Memory B cell (primary cell): ENCODE results near the gene AFG3L2.
"Not testable (repeated sequence)": the region's sequence is repeated elsewhere in the genome, so short reads cannot be mapped to it uniquely, and the experiment has no call there.

Source experiments
- ATAC-seq: fragments of 150-1000 bp; cut with Tn5 transposase; 2 replicates; pipeline ENCODE4 v1.10.0; 2021; ENCODE audit warnings: low read depth, mild to moderate bottlenecking, moderate library complexity
- DNase-seq, 2 donors: peaks; one replicate each; pipeline ENCODE4 v3.0.0; 2022; ENCODE audit warnings: low spot score in 2 of 2
- H3K27ac Mint-ChIP-seq: one replicate; pipeline ENCODE4 v1.8.0; 2022; ENCODE audit warnings: mild to moderate bottlenecking, moderate library complexity, mixed read lengths
- H3K27me3 Mint-ChIP-seq: one replicate; pipeline ENCODE4 v1.8.0; 2022; ENCODE audit warnings: mixed read lengths
- H3K36me3 Mint-ChIP-seq: one replicate; pipeline ENCODE4 v1.8.0; 2022; ENCODE audit warnings: mild to moderate bottlenecking, mixed read lengths
- H3K4me1 Mint-ChIP-seq: one replicate; pipeline ENCODE4 v1.8.0; 2022; ENCODE audit warnings: mixed read lengths
- H3K4me3 Mint-ChIP-seq: one replicate; pipeline ENCODE4 v1.8.0; 2022; ENCODE audit warnings: mild to moderate bottlenecking, moderate library complexity, mixed read lengths
- H3K9me3 Mint-ChIP-seq: one replicate; pipeline ENCODE4 v1.8.0; 2022; ENCODE audit warnings: mixed read lengths

The AFG3L2 gene

GRCh38 chr18:12376754-12377555, at the start of gene AFG3L2:
Gene AFG3L2, minus strand, starts transcription at chr18:12377227. Its CDS starts 145 bp downstream, at chr18:12377082.
- no peaks in the 10 kb centered on the region for H3K9me3 Mint-ChIP-seq
- peaks cover 29% of the 10 kb centered on the region for H3K4me1 Mint-ChIP-seq
- DNase-seq = peak; percentile 100
- H3K27ac Mint-ChIP-seq = peak within 1 kb of the TSS; percentile 84
- ATAC-seq = peak; percentile 81
- peaks cover 4% of the 10 kb centered on the region for H3K36me3 Mint-ChIP-seq
- H3K4me3 Mint-ChIP-seq = peak within 1 kb of the TSS; percentile 87
- H3K27me3 Mint-ChIP-seq = no peaks in the 10 kb centered on the region

DNA sequence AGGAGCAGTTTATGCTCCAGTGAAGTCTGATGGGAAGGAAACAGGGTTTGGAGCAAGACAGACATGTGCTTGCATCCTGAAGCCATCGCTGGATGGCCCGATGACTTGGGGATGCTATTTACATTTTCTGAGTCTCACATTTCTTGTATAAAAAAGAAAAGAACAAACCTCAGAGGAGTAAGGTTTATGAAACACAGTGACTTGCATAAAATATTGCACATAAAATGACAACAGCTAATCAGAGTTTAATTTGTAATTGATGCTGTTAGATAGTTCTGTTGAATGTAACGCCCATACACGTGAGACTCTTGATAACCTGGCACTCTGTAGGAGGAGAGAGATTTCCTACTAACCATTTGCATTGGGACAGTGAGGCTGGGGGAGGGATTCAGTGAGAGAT, 47.2 kb upstream of the AFG3L2 start:
- DNase-seq = no peak

DNA sequence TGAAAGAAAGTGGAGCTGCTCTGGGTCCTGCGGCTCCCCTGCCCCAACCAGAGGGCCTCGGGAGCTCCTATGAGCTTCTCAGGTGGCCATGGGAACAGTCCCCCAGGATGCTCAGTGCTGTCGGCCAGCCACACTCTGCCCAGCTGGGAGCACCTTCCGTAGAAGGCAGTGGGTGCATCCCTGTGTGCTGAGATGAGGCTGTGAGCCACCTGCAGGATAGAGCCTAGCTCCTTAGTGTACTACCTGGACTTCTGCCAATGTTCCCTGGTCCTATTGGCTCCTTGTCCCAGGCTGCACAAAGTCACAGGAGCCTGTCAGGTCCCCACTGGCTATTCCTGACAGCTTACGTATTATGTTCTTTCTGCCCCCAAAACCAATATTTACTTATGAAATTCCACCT, 46.8 kb upstream of the AFG3L2 start:
- Mint-ChIP-seq H3K27me3 (peaks cover 4% of the 10 kb centered on the region), H3K27ac (no peak overlapping the region), H3K36me3 (no peaks in the 10 kb centered on the region), H3K9me3 (no peaks in the 10 kb centered on the region), H3K4me1 (peaks cover 7% of the 10 kb centered on the region), H3K4me3 (no peak overlapping the region)
- no peak for DNase-seq
- ATAC-seq = no peak

More for the DNA sequence above, 47.2 kb upstream of the AFG3L2 start:
- Mint-ChIP-seq H3K4me3 (no peak overlapping the region), H3K27me3 (peaks cover 4% of the 10 kb centered on the region), H3K36me3 (no peaks in the 10 kb centered on the region), H3K4me1 (peaks cover 7% of the 10 kb centered on the region), H3K27ac (no peak overlapping the region), H3K9me3 (no peaks in the 10 kb centered on the region)
- ATAC-seq = no peak

DNA sequence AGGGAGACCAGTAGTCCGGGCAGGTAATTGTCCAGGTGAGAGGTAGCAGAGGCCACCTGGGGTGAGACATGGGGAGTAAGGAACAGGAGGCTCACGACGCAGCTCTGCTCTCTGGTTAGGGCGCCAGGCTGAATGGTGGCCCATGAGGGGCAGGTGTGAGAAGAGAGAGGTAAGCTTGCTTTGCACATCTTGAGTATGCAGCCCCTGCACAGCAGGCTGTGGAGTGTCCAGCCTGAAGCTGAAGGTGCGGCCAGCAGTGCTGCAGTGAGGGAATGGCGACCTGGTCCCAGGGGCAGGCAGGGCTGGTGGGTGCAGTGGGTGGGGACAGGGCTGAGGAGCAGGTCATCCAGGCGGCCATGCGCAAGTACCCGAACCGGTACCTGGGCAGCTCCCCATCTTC, 46.4 kb upstream of the AFG3L2 start:
- Mint-ChIP-seq H3K36me3 (no peaks in the 10 kb centered on the region), H3K4me3 (no peak overlapping the region), H3K27ac (no peak overlapping the region), H3K9me3 (no peaks in the 10 kb centered on the region), H3K27me3 (peaks cover 4% of the 10 kb centered on the region), H3K4me1 (peaks cover 7% of the 10 kb centered on the region)
- ATAC-seq (no peak), DNase-seq (no peak)

DNA sequence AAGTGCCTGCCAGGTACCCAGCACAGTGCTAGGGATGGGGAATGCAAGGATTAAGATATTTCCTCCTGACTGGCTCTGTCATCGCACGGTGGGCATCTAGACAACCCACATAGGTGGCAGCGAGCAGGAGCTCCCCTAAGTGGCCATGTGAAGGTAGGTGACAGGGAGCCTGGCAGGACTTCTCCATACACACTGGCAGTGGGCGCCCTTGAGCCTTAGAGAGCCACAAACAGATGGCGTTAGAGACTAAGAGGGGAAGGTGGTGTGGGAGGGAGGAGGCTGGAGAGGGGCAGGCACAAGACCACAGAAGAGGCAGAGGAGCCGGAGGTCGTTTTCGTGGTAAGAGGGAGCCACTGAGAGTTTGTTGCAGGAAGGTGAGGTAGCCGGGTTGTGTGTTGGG, 45.9 kb upstream of the AFG3L2 start:
- no peaks in the 10 kb centered on the region for H3K36me3 Mint-ChIP-seq
- ATAC-seq (no peak), DNase-seq (no peak)
- no peak overlapping the region for H3K27ac Mint-ChIP-seq
- H3K9me3 Mint-ChIP-seq = no peaks in the 10 kb centered on the region
- H3K27me3 Mint-ChIP-seq = peaks cover 4% of the 10 kb centered on the region
- peaks cover 7% of the 10 kb centered on the region for H3K4me1 Mint-ChIP-seq
- no peak overlapping the region for H3K4me3 Mint-ChIP-seq

DNA sequence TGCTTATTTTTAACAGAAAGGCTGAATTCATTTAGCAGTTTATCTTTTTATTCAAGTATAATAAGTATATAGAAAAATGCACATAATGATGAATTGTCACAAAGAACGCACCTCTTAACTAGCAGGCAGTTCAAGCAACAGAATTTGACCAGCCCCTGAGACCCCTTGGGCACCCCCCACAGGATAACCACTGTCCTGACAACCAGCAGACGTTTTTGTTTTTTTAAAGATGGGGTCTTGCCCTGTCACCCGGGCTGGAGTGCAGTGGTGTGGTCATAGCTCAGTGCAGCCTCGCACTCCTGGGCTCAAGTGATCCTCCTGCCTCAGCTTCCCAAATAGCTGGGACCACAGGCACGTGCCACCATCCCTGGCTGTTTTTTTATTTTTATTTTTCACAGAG, 44.7 kb upstream of the AFG3L2 start:
- Mint-ChIP-seq H3K27ac (no peak overlapping the region), H3K36me3 (no peaks in the 10 kb centered on the region), H3K4me1 (peaks cover 7% of the 10 kb centered on the region), H3K9me3 (no peaks in the 10 kb centered on the region), H3K4me3 (no peak overlapping the region), H3K27me3 (peaks cover 4% of the 10 kb centered on the region)
- ATAC-seq (no peak), DNase-seq (no peak)

DNA sequence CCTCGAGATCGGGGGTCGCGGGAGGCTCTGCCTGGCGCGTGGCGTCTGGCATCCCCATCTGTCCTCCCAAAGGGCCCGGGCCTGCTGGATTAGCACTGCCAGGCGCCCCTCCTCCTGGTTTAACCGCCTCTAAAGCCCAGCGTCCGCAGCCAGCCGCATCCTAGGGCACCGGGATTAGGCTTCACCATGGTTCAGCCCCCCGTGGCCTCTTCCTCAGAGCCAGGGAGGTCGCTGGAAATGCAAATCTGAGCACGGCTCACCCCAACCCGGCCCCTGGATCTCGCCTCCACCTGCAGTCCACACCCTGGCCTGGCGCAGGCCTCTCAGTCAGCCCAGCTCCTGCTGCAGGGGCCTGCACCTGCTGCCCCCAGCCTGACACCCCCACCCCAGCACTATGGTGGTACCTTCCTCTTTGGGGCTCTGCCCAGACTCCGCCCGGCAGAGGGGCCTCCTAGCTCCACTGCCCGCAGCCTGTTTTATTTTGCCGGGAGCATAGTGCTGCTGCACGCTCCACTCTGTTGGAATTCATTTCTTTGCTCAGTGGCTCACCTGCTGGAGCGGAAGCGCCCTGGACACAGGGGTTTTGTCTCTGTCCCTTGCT, 43.9 kb upstream of the AFG3L2 start:
- Mint-ChIP-seq H3K27me3 (peaks cover 4% of the 10 kb centered on the region), H3K9me3 (no peaks in the 10 kb centered on the region), H3K27ac (no peak overlapping the region), H3K4me3 (peak overlapping the region; percentile 73), H3K36me3 (no peaks in the 10 kb centered on the region), H3K4me1 (peaks cover 7% of the 10 kb centered on the region)
- DNase-seq (no peak), ATAC-seq (no peak)

- ATAC-seq (no peak), DNase-seq (no peak)
- H3K27me3 Mint-ChIP-seq = peaks cover 4% of the 10 kb centered on the region
- H3K36me3 Mint-ChIP-seq = no peaks in the 10 kb centered on the region
- no peak overlapping the region for H3K27ac Mint-ChIP-seq
- H3K4me1 Mint-ChIP-seq = peaks cover 7% of the 10 kb centered on the region
- H3K4me3 Mint-ChIP-seq = no peak overlapping the region
- no peaks in the 10 kb centered on the region for H3K9me3 Mint-ChIP-seq
Measured at GRCh38 chr18:12417687-12418086, 40.7 kb upstream of the AFG3L2 start.

- peaks cover 6% of the 10 kb centered on the region for H3K4me1 Mint-ChIP-seq
- H3K27ac Mint-ChIP-seq = no peak overlapping the region
- no peaks in the 10 kb centered on the region for H3K9me3 Mint-ChIP-seq
- H3K27me3 Mint-ChIP-seq = peaks cover 2% of the 10 kb centered on the region
- DNase-seq (no peak), ATAC-seq (no peak)
- no peak overlapping the region for H3K4me3 Mint-ChIP-seq
- no peaks in the 10 kb centered on the region for H3K36me3 Mint-ChIP-seq
Measured at GRCh38 chr18:12416098-12416729, 39.2 kb upstream of the AFG3L2 start.

GRCh38 chr18:12411456-12411855, 34.4 kb upstream of the AFG3L2 start:
- DNase-seq (no peak), ATAC-seq (no peak)
- Mint-ChIP-seq H3K36me3 (no peaks in the 10 kb centered on the region), H3K27ac (no peak overlapping the region), H3K4me1 (peaks cover 7% of the 10 kb centered on the region), H3K9me3 (no peaks in the 10 kb centered on the region), H3K4me3 (no peak overlapping the region), H3K27me3 (no peaks in the 10 kb centered on the region)

DNA sequence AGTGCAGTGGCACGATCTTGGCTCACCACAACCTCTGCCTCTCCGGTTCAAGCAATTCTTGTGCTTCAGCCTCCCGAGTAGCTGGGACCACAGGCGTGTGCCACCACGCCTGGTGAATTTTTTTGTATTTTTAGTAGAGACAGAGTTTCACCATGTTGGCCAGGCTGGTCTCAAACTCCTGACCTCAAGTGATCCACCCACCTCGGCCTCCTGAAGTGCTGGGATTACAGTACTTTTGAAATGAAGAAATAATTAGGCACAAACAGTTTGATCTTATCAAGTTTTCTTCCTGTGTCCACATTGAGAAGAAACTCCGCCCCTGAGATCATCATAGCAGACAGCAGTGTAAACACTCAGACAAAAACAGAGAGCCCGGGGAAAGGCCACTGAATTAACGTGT, 33.7 kb upstream of the AFG3L2 start:
- H3K4me3 Mint-ChIP-seq, ATAC-seq, H3K36me3 Mint-ChIP-seq, H3K27me3 Mint-ChIP-seq, H3K4me1 Mint-ChIP-seq, DNase-seq, H3K27ac Mint-ChIP-seq, H3K9me3 Mint-ChIP-seq: not testable (repeated sequence)

- DNase-seq (no peak), ATAC-seq (no peak)
- Mint-ChIP-seq H3K27me3 (peaks cover 2% of the 10 kb centered on the region), H3K36me3 (no peaks in the 10 kb centered on the region), H3K9me3 (no peaks in the 10 kb centered on the region), H3K4me1 (peaks cover 11% of the 10 kb centered on the region), H3K4me3 (no peak overlapping the region), H3K27ac (no peak overlapping the region)
Measured at GRCh38 chr18:12410081-12410481, 33.1 kb upstream of the AFG3L2 start.

DNA sequence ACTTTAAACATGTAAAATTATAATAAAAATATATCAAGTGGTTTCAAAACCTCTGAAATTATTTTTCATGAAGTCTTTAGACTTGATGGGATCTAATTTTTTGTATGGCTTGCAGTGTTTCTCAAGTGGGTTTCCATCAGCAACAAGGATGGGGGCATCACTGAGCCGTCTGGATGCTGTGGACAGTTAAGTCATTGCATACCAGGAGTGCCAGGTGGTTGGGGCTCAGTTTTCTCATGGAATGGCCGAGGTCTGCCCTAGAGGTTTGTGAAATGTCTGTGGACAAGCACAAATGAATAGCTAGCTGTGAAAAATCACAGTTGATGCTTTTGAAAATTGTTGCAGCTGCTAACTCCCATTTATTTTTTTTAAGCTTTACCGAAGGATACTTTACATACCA, 32.4 kb upstream of the AFG3L2 start:
- no peak for ATAC-seq
- H3K36me3 Mint-ChIP-seq = no peaks in the 10 kb centered on the region
- H3K4me1 Mint-ChIP-seq = peaks cover 11% of the 10 kb centered on the region
- no peak for DNase-seq
- H3K9me3 Mint-ChIP-seq = no peaks in the 10 kb centered on the region
- no peak overlapping the region for H3K27ac Mint-ChIP-seq
- H3K4me3 Mint-ChIP-seq = no peak overlapping the region
- peaks cover 2% of the 10 kb centered on the region for H3K27me3 Mint-ChIP-seq

- peaks cover 8% of the 10 kb centered on the region for H3K27me3 Mint-ChIP-seq
- H3K4me1 Mint-ChIP-seq = peaks cover 11% of the 10 kb centered on the region
- no peak overlapping the region for H3K27ac Mint-ChIP-seq
- ATAC-seq (peak; percentile 4), DNase-seq (peak; percentile 13 to 34)
- H3K4me3 Mint-ChIP-seq = peak overlapping the region; percentile 73
- no peaks in the 10 kb centered on the region for H3K9me3 Mint-ChIP-seq
- no peaks in the 10 kb centered on the region for H3K36me3 Mint-ChIP-seq
Measured at GRCh38 chr18:12408247-12408869, 31.3 kb upstream of the AFG3L2 start.
